Measurements from ENCODE around the gene TSNAX. TPM values are rescaled to one million over a fixed set of nuclear protein-coding genes. Genes with fewer than 3 reads are reported as not detected.

Gene TSNAX
- total and polyA plus RNA-seq, 5 donors, result 16.6 to 39.9 (median 33.6) TPM

DNA sequence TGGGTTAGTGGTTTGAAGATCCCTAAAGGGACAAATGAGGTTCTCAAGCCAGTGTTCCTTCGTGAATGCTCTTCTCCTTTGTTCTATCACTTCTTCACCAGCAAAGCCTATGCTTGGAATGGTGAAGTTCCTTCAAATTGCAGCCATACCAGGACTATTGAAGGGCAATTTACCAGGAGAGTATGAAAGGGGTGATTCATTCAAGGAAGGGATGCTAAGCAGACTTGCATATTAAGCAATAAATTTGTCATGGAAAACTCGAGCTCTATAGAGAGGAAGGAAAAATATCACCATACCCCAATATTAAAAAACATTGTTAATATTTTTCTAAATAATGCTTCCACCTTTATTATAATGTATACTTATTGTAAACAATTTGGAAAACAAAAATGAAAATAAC lies 9.3 kb upstream of the TSNAX start:
- Histone ChIP-seq H3K4me3 (ENCODE audit: low read length) (no peak overlapping the region), H3K27me3 (ENCODE audit: control insufficient read depth, insufficient read depth) (no peaks in the 10 kb centered on the region), H3K4me1 (ENCODE audit: control insufficient read depth, insufficient read depth, low read length) (no peaks in the 10 kb centered on the region), H3K27ac (ENCODE audit: low read length) (no peak overlapping the region), H3K9me3 (ENCODE audit: control insufficient read depth, low read length) (no peaks in the 10 kb centered on the region)
- DNase-seq, result no peak
- 73% methylated on average over 2 of the region's 2 CpGs for WGBS
- ATAC-seq, result no peak
- intact Hi-C loops (cut with DNase I), result no loop called here

DNA sequence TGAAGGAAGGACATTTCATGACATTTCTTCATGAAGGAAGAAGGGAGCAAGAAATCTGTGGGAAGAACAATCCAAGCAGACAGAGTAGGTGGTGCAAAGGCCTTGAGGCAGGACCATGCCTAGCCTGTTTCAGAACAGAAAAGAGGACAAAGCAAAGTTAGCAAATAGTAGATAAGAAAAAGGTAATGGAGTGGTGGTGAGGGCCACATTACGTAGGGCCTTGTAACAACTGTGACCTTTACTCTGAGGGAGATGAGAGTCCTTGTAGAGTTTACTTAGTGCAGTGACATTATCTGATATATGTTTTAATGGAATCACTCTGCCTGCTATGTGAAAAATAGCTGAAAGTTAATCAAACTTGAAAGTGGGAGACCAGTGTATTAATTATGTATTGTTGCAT lies 6.4 kb upstream of the TSNAX start:
- Histone ChIP-seq H3K27me3 (ENCODE audit: control insufficient read depth, insufficient read depth) (no peaks in the 10 kb centered on the region), H3K4me1 (ENCODE audit: control insufficient read depth, insufficient read depth, low read length) (no peaks in the 10 kb centered on the region), H3K9me3 (ENCODE audit: control insufficient read depth, low read length) (no peaks in the 10 kb centered on the region), H3K27ac (ENCODE audit: low read length) (no peak overlapping the region), H3K4me3 (ENCODE audit: low read length) (no peak overlapping the region)
- no peak for DNase-seq
- WGBS, result 96% methylated on average over 1 of the region's 1 CpG
- intact Hi-C loops (cut with DNase I), result no loop called here
- no peak for ATAC-seq

DNA sequence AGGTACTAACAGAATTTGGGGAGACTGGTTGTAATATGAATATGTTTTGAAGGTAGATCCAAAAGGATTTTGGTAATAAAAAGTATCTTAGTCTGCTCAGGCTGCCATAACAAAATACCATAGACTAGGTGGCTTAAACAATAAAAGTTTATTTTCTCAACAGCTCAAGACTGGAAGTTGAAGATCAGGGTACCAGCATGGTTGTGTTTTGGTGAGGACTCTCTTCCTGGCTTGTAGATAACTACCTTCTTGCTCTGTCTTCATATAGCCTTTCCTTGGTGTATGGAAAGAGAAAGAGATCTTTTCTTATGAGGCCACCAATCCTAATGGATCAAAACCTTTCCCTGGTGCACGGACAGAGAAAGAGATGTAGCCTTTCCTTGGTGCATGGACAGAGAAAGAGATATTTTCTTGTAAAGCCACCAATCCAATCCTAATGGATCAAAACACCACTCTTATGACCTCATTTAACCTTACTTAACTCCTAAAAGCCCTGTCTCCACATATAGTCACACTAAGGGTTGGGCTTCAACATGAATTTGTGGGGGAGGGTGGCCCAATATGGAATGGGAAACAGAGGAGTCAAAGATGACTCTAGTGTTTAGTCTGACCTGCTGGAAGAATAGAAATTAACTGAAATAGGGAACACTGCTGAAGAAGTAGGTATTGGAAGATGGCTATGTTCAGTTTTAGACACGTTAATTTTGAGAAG lies 5.4 kb upstream of the TSNAX start:
- Histone ChIP-seq H3K9me3 (ENCODE audit: control insufficient read depth, low read length) (no peaks in the 10 kb centered on the region), H3K4me3 (ENCODE audit: low read length) (no peak overlapping the region), H3K4me1 (ENCODE audit: control insufficient read depth, insufficient read depth, low read length) (no peaks in the 10 kb centered on the region), H3K27me3 (ENCODE audit: control insufficient read depth, insufficient read depth) (no peaks in the 10 kb centered on the region), H3K27ac (ENCODE audit: low read length) (no peak overlapping the region)
- ATAC-seq (no peak), DNase-seq (no peak)
- intact Hi-C loops (cut with DNase I), result no loop called here
- 87% methylated on average over 2 of the region's 2 CpGs for WGBS

DNA sequence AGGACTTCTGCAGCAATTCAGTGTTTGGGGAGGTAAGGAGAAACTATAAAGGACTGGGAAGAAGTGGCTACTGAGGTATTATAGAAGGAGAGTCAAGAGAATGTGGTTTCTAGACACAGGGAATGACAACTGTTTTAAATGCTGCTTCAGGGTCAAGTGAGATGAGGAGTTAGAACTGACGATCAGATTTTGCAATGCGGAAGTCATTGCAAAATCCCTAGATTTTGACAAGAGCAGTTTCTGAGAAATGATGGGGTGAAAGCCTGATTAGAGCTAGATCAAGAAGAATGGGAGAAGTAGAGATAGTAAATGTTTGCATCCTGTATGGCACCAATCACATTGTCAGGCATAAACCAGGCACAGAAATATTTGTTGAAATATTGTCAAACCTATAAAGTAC lies 4.7 kb upstream of the TSNAX start:
- Histone ChIP-seq H3K27me3 (ENCODE audit: control insufficient read depth, insufficient read depth) (no peaks in the 10 kb centered on the region), H3K4me1 (ENCODE audit: control insufficient read depth, insufficient read depth, low read length) (no peaks in the 10 kb centered on the region), H3K9me3 (ENCODE audit: control insufficient read depth, low read length) (no peaks in the 10 kb centered on the region), H3K4me3 (ENCODE audit: low read length) (no peak overlapping the region), H3K27ac (ENCODE audit: low read length) (no peak overlapping the region)
- intact Hi-C loops (cut with DNase I), result no loop called here
- WGBS, result 85% methylated on average over 2 of the region's 2 CpGs
- DNase-seq (no peak), ATAC-seq (no peak)

DNA sequence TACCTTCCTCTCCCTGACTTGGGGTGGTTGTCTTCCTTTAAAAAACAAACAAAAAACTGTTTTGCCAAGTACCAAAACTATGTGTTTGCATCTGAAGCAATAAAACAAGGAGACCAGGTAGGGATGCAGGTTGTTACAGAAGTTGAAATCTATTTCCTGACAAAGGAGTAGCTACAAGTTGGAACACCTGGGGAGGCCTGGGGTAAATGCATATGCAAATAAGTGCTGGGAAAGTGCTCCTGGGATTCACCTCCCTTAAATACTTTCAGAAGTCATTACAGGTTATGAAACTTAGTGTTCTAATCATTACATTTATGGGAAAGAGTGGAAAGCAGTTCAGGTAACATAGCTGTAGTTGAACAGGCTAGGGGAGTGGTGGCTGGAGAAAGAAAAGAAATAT lies 1.9 kb upstream of the TSNAX start:
- ATAC-seq (no peak), DNase-seq (no peak)
- no peaks in the 10 kb centered on the region for H3K9me3 ChIP-seq (ENCODE audit: control insufficient read depth, low read length)
- intact Hi-C loops (cut with DNase I), result loop anchor here in 2 of 4 donors (5.0 kb wide), 1 partner anchor 104 kb away; the partner anchor contains the start of gene EGLN1 (in 2 of the 2)
- H3K4me1 ChIP-seq (ENCODE audit: control insufficient read depth, insufficient read depth, low read length), result no peaks in the 10 kb centered on the region
- no peak overlapping the region for H3K27ac ChIP-seq (ENCODE audit: low read length)
- H3K4me3 ChIP-seq (ENCODE audit: low read length), result no peak overlapping the region
- no peaks in the 10 kb centered on the region for H3K27me3 ChIP-seq (ENCODE audit: control insufficient read depth, insufficient read depth)

DNA sequence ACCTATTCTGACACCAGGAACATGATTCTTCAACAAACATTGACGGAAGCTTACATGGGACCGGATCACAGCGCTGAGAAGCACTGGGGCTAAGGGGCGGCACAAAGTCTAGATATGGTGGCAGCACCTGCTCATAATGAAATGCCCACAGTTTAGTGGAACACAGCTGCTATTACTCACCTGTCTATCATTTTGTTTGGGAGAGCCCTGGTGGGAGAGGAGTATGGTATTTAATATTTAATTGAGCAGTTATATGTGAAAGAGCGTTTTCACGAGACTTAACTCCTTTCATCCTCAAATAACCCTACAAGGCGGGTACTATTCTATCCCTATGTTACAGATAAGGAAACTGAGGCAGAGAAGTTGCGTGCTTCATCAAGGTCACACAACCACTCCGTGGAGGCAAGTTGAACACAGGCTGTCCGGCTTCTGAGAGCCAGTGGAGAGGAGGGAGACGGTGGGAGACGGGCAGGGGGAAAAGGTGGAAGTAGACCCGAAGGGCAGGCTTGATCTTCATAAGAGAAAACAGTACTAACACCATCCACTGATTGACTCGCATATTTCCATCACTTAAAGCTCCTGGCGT lies 790 bp upstream of the TSNAX start:
- Histone ChIP-seq H3K4me1 (ENCODE audit: control insufficient read depth, insufficient read depth, low read length) (peaks cover 3% of the 10 kb centered on the region), H3K27me3 (ENCODE audit: control insufficient read depth, insufficient read depth) (no peaks in the 10 kb centered on the region), H3K4me3 (ENCODE audit: low read length) (peak overlapping the region; percentile 95), H3K9me3 (ENCODE audit: control insufficient read depth, low read length) (no peaks in the 10 kb centered on the region), H3K27ac (ENCODE audit: low read length) (peak overlapping the region; percentile 54)
- DNase-seq (no peak), ATAC-seq (peak; percentile 4 to 6)
- intact Hi-C loops (cut with DNase I), result loop anchor here in 2 of 4 donors (5.0 kb wide), 1 partner anchor 105 kb away; the partner anchor contains the start of gene EGLN1 (in 2 of the 2)
- WGBS, result 55% methylated on average over 15 of the region's 15 CpGs

DNA sequence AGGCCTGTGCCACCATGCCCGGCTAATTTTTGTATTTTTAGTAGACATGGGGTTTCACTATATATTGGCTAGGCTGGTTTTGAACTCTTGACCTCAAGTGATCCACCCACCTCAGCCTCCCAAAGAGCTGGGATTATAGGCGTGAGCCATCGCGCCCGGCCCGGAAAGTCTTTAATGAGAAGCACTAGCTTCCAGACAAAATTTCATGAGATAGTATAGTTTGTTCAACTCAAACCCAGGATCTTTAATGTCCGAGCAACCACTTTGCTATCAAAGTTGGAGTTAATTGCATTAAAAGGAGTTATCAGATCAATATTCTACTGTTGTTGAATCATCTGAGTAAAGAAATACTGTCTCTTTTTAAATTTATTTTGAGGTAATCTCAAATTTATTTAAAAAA lies 4.8 kb downstream of the TSNAX start:
- H3K9me3 ChIP-seq (ENCODE audit: control insufficient read depth, low read length), result no peaks in the 10 kb centered on the region
- intact Hi-C loops (cut with DNase I), result no loop called here
- ATAC-seq, result no peak
- H3K27me3 ChIP-seq (ENCODE audit: control insufficient read depth, insufficient read depth), result no peaks in the 10 kb centered on the region
- H3K4me1 ChIP-seq (ENCODE audit: control insufficient read depth, insufficient read depth, low read length), result peaks cover 6% of the 10 kb centered on the region
- H3K27ac ChIP-seq (ENCODE audit: low read length), result no peak overlapping the region
- WGBS, result 96% methylated on average over 7 of the region's 7 CpGs
- DNase-seq, result no peak
- H3K4me3 ChIP-seq (ENCODE audit: low read length), result no peak overlapping the region

DNA sequence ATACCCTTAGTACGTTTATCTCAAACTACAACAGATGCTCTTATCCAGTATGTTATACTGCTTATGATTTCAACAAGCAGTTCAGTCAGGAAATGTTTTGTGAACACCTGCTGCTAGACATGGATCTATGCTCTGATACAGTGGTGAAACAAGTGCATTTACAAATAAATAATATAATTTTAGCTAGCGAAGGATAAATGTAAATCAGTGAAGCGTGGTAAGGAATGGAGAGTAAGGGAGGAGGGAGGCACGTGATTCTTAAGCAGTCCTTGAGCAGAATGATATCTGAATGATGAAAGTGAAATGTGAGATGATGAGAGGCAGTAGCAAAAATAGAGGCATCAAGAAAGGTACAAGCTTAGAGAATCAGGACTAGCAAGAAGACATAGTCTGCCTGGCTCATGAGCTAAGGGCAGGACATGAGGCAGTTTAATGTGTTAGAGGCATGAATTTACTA lies 6.3 kb downstream of the TSNAX start:
- no peak for DNase-seq
- Histone ChIP-seq H3K4me3 (ENCODE audit: low read length) (no peak overlapping the region), H3K9me3 (ENCODE audit: control insufficient read depth, low read length) (no peaks in the 10 kb centered on the region), H3K4me1 (ENCODE audit: control insufficient read depth, insufficient read depth, low read length) (peaks cover 6% of the 10 kb centered on the region), H3K27ac (ENCODE audit: low read length) (no peak overlapping the region), H3K27me3 (ENCODE audit: control insufficient read depth, insufficient read depth) (no peaks in the 10 kb centered on the region)
- WGBS, result 52% methylated on average over 4 of the region's 4 CpGs
- no peak for ATAC-seq
- intact Hi-C loops (cut with DNase I), result no loop called here

DNA sequence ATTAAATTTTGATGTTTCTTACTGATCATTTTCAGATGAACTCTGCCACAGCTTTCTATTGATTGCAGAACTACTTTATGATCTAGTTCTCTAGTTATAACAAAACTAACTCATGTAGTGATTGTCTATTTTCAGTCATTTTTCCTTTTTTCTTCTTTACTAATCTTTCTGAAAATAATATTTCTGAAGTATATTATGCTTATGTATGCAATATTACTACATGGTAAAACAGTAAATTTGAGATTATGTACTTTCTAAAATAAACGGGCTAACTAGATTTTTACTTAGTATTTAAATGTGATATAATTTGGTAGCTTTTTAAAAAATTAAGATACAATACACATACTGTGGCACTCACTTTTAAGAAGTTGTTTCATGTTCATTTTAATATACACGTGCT lies 7.6 kb downstream of the TSNAX start:
- Histone ChIP-seq H3K4me3 (ENCODE audit: low read length) (no peak overlapping the region), H3K27me3 (ENCODE audit: control insufficient read depth, insufficient read depth) (no peaks in the 10 kb centered on the region), H3K27ac (ENCODE audit: low read length) (no peak overlapping the region), H3K9me3 (ENCODE audit: control insufficient read depth, low read length) (no peaks in the 10 kb centered on the region), H3K4me1 (ENCODE audit: control insufficient read depth, insufficient read depth, low read length) (peaks cover 6% of the 10 kb centered on the region)
- ATAC-seq, result no peak
- 90% methylated on average over 2 of the region's 2 CpGs for WGBS
- intact Hi-C loops (cut with DNase I), result no loop called here
- no peak for DNase-seq

DNA sequence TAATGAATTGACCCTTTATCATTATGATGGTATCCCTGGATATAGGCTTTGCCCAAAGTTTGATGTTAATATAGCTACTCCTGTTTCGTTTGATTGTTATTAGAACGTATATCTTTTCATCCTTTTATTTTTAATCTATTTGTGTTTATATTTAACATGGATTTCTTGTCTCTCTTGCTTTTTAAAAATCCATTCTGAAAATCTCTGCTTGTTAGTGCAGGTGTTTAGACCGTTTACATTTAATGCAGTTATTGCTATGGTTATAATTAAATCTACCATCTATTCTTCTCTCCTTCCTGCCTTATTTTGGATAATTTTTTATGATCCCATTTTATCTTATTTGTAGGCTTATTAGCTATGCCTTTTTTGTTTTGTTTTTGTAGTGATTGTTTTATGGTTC lies 12.4 kb downstream of the TSNAX start:
- intact Hi-C loops (cut with DNase I), result no loop called here
- H3K27ac ChIP-seq (ENCODE audit: low read length), result no peak overlapping the region
- WGBS, result 97% methylated on average over 3 of the region's 3 CpGs

DNA sequence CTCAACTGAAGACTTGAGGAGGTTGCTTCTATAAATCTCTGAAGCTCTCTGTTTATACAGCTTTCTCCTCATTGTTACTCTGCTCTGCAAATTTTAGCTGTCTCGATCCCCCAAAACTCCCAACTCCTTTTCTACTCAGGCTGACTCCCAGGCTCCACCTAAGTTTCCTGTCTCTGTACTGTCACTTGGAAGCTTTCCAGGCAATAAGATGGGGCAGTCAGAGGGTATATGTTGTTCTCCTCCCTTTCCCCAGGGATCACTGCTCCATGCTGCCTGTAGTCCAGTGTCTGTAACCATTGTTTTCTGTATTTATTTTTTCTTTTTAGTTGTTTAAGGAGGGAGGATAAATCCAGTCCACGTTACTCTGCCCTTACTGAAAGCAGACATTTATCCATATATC lies 13.4 kb downstream of the TSNAX start:
- peak in 1 of 2 donors; percentile 43 for ATAC-seq
- intact Hi-C loops (cut with DNase I), result no loop called here
- 70% methylated on average over 2 of the region's 2 CpGs for WGBS

More for the DNA sequence above, 12.4 kb downstream of the TSNAX start:
- H3K4me3 ChIP-seq (ENCODE audit: low read length), result no peak overlapping the region
- no peaks in the 10 kb centered on the region for H3K27me3 ChIP-seq (ENCODE audit: control insufficient read depth, insufficient read depth)
- no peak for DNase-seq
- no peaks in the 10 kb centered on the region for H3K9me3 ChIP-seq (ENCODE audit: control insufficient read depth, low read length)
- peaks cover 1% of the 10 kb centered on the region for H3K4me1 ChIP-seq (ENCODE audit: control insufficient read depth, insufficient read depth, low read length)
- ATAC-seq, result no peak

More for the DNA sequence above, 13.4 kb downstream of the TSNAX start:
- Histone ChIP-seq H3K27ac (ENCODE audit: low read length) (no peak overlapping the region), H3K4me1 (ENCODE audit: control insufficient read depth, insufficient read depth, low read length) (peaks cover 4% of the 10 kb centered on the region), H3K27me3 (ENCODE audit: control insufficient read depth, insufficient read depth) (no peaks in the 10 kb centered on the region), H3K9me3 (ENCODE audit: control insufficient read depth, low read length) (no peaks in the 10 kb centered on the region), H3K4me3 (ENCODE audit: low read length) (no peak overlapping the region)
- DNase-seq, result no peak

Data from right cardiac atrium (tissue), 5 donors.